Measurements from ENCODE around the gene HSPB6. TPM values are rescaled to one million over a fixed set of nuclear protein-coding genes. Genes with fewer than 3 reads are reported as not detected.

Gene HSPB6
- total RNA-seq, 1 experiment from 2014 or later, result 2.7 TPM

- Histone ChIP-seq H2AFZ (no peak overlapping the region), H3K27ac (no peak overlapping the region), H3K4me1 (replicated peaks; ENCODE audit: insufficient read depth) (no peaks in the 10 kb centered on the region), H3K4me2 (no peak overlapping the region), H3K36me3 (ENCODE audit: low read depth) (no peaks in the 10 kb centered on the region), H3K4me3 (no peak overlapping the region), H3K27me3 (ENCODE audit: insufficient read depth, low read depth) (no peaks in the 10 kb centered on the region), H3K9me2 (ENCODE audit: insufficient read depth) (no peaks in the 10 kb centered on the region), H3F3A (ENCODE audit: insufficient read depth, low read depth) (peaks cover 9% of the 10 kb centered on the region; the same call in 1 of the 2 replicates), H3K79me2 (ENCODE audit: low read depth) (no peaks in the 10 kb centered on the region), H4K20me1 (ENCODE audit: insufficient read depth) (no peaks in the 10 kb centered on the region), H3K9me3 (ENCODE audit: insufficient read depth, low read depth) (no peaks in the 10 kb centered on the region)
- no peak for TF ChIP-seq CTCF (conservative IDR thresholded peaks at IDR 0.05)
- TF ChIP-seq EZH2 (IDR thresholded peaks at IDR 0.05; ENCODE audit: low read depth), result no peak
- ChIA-PET CTCF (no interaction called here), POLR2A (ENCODE audit: unreplicated experiment) (interaction anchor here (0.6 kb wide), 1 partner anchor 43 kb away, joined by 3 read pairs; no protein-coding TSS in a partner anchor)
- DNase-seq, result no peak
- intact Hi-C loops (cut with micrococcal nuclease; ENCODE audit: unreplicated experiment), result no loop called here
- no TSS peak for BruUV-seq (replicated peaks)
Measured at GRCh38 chr19:35777086-35777841, 20.4 kb upstream of the HSPB6 start.

GRCh38 chr19:35776102-35776788, 19.4 kb upstream of the HSPB6 start:
- TF ChIP-seq CTCF (conservative IDR thresholded peaks at IDR 0.05), result no peak
- TF ChIP-seq EZH2 (IDR thresholded peaks at IDR 0.05; ENCODE audit: low read depth), result no peak
- no peak for DNase-seq
- no peaks in the 10 kb centered on the region for H3K4me1 ChIP-seq (replicated peaks; ENCODE audit: insufficient read depth)
- H3K4me3 ChIP-seq, result peak overlapping the region; percentile 57; the same call in 1 of the 2 replicates
- no peaks in the 10 kb centered on the region for H3K9me3 ChIP-seq (ENCODE audit: insufficient read depth, low read depth)
- no peaks in the 10 kb centered on the region for H3K27me3 ChIP-seq (ENCODE audit: insufficient read depth, low read depth)
- ChIA-PET CTCF (no interaction called here), POLR2A (ENCODE audit: unreplicated experiment) (no interaction called here)
- H3K36me3 ChIP-seq (ENCODE audit: low read depth), result no peaks in the 10 kb centered on the region
- H3K4me2 ChIP-seq, result peak overlapping the region; percentile 35
- BruUV-seq (replicated peaks), result TSS peak; percentile 17
- no peak overlapping the region for H2AFZ ChIP-seq
- H3F3A ChIP-seq (ENCODE audit: insufficient read depth, low read depth), result peaks cover 12% of the 10 kb centered on the region; the same call in 1 of the 2 replicates
- no peaks in the 10 kb centered on the region for H4K20me1 ChIP-seq (ENCODE audit: insufficient read depth)
- intact Hi-C loops (cut with micrococcal nuclease; ENCODE audit: unreplicated experiment), result no loop called here
- no peak overlapping the region for H3K27ac ChIP-seq
- no peaks in the 10 kb centered on the region for H3K9me2 ChIP-seq (ENCODE audit: insufficient read depth)
- no peaks in the 10 kb centered on the region for H3K79me2 ChIP-seq (ENCODE audit: low read depth)

- intact Hi-C loops (cut with micrococcal nuclease; ENCODE audit: unreplicated experiment), result no loop called here
- BruUV-seq (replicated peaks), result no TSS peak
- CTCF ChIA-PET, result no interaction called here
- TF ChIP-seq CTCF (conservative IDR thresholded peaks at IDR 0.05), result no peak
- Histone ChIP-seq H3K36me3 (ENCODE audit: low read depth) (no peaks in the 10 kb centered on the region), H3K9me3 (ENCODE audit: insufficient read depth, low read depth) (no peaks in the 10 kb centered on the region), H3K27me3 (ENCODE audit: insufficient read depth, low read depth) (no peaks in the 10 kb centered on the region), H3F3A (ENCODE audit: insufficient read depth, low read depth) (peaks cover 18% of the 10 kb centered on the region; the same call in 1 of the 2 replicates), H4K20me1 (ENCODE audit: insufficient read depth) (no peaks in the 10 kb centered on the region), H3K4me1 (replicated peaks; ENCODE audit: insufficient read depth) (no peaks in the 10 kb centered on the region), H2AFZ (no peak within 1 kb of the TSS; the same call in 1 of the 2 replicates), H3K9me2 (ENCODE audit: insufficient read depth) (no peaks in the 10 kb centered on the region), H3K79me2 (ENCODE audit: low read depth) (no peaks in the 10 kb centered on the region), H3K27ac (no peak within 1 kb of the TSS), H3K4me2 (peak within 1 kb of the TSS; percentile 35), H3K4me3 (peak within 1 kb of the TSS; percentile 57; the same call in 1 of the 2 replicates)
- POLR2A ChIA-PET (ENCODE audit: unreplicated experiment), result no interaction called here
- DNase-seq, result peak; percentile 84 to 98
Measured at GRCh38 chr19:35775298-35776101, 18.7 kb upstream of the HSPB6 start, which contains the start of gene ARHGAP33. TSS of gene ARHGAP33 (plus strand) at chr19:35775564. CDS start at chr19:35775659, 95 bp downstream.
